ENCODE data around the gene CNTNAP5.

The CNTNAP5 gene

DNA sequence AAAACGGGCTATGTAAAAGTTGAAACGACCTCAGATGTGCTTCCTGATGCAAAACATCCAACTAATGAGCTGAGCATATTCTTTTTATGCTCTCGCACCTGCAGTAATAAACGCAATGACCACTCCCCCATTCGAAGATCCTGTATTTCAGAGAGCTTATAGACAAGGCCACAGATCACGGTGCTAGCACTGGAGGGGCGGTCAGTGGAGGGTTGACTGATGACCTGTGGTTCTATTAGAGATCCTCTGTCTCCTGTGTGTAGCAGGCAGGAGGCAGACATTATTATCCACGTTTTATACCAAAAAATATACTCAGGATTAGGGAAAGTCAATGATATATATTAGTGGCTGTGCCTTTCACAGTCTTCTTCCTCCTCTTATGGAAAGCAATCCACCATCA lies 457.0 kb downstream of the CNTNAP5 start:
- DNase-seq = no peak

DNA sequence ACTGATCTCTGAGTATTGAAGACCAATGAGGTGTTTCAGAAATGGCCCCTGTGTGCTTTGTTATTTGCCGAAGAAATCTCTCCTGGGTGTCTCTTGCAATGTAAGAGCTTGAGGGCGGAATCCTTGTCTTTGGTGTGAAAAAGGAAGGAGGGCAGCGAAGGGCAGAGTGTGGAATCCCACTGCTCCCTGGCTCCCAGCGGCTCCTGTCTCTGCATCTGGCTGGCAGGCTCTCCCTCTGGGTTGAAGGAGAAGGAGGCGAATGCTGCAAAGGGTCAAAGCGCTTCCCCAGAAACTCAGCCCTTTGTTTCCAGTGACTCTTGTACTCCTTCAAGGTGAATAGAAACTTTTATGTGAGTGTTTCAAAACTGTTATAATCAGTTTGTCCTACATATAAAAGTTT lies 457.5 kb downstream of the CNTNAP5 start:
- no peak for DNase-seq

DNA sequence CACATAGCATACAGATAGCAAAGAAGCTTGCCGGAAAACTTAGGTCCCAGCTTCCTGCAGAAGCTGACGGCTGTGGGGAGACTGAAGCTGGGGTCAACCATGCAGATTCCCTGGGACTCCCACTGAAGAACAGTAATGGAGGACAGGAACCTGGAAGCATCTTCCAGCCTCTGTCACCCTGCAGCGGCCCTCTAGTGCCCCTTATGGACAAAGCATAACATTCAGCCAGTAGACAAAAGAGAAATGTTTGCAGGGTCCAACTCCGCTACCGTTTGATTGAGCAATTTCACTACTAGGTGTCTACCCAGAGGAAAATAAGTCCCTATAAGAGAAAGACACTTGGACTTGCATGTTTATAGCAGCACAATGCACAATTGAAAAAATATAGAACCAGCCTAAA lies 460.6 kb downstream of the CNTNAP5 start:
- no peak for DNase-seq

DNA sequence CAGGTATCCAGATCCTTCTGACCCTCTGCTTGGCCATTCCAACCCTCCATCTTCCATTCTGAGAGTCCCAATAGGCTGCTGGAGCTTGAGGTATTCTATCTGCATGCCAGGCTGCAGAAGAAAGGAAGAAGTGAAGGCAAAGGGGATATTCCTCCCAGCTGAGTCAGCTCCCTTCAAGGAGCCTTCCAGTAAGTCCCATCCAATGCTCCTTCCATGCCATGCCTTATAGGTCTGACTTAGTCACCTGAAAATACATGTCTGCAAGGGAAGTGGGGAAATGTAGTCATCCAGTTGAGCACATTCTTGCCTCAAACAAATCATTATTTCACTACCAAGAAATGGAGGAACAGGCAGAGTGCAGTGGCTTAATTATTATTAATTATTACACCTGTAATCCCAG lies 464.6 kb downstream of the CNTNAP5 start:
- DNase-seq = no peak

DNA sequence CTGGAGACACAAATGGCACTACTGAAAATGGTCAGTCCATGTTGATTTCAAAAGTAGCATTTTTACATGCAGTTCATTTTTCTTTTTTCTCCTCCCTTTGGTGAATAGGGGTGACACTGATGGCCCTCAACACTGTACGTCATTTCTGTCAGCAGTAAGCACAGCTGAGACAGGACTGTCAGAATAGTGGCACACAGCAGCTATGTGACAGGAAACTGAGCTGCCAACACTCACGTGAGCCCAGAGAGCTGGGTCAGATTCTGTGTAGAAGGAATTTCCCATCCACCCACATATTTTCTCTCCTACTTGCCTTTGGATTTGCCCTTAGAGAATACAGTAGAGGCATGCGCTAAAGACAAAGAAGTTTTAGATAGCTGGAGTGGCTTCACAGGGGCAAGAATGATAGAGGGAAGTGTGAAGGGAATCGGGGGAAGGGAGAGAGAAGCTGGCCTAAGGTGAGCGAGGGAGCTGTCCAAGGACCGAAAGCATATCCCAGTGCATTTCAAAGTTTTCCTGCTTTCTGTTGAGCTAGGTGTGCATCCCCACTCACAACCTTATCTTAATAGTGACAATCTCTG lies 476.6 kb downstream of the CNTNAP5 start:
- DNase-seq = no peak

DNA sequence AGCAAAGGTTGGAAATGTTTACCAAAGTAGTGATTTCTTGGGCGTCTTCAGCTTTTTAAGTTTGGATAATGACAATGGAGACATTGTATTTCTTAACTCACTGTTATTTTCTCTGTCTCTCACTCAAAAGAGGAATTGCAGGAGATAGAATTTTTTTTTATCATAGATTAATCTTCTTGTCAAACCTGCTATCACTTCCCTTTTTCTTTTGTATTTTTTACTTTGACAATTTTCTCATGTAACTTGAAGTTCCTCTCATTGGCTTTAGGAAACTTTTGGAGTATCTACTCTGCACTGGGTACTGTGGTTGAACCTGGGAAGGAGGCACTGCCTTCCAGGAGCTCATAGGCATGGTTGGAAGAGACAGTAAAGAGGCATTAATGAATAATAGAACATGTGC lies 489.1 kb downstream of the CNTNAP5 start:
- no peak for DNase-seq

DNA sequence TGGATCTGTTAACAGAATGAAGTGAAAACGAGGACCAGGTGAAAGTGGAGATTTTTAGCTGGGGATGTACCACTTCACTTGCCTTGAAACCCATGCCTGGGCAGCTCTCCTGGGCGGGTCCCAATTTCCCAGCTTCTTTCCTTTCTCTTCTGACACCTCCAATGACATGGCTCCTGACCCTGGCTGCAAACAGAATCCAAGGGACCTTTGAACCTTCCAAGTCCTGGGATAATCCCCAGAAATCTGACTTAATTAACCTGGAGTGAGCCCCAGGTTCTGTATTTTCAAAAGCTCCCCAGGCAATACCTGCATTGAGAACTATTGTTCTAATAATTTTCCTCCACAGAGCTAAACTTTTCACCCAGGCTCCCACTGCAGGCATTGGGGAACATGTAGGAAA lies 495.9 kb downstream of the CNTNAP5 start:
- no peak for DNase-seq

DNA sequence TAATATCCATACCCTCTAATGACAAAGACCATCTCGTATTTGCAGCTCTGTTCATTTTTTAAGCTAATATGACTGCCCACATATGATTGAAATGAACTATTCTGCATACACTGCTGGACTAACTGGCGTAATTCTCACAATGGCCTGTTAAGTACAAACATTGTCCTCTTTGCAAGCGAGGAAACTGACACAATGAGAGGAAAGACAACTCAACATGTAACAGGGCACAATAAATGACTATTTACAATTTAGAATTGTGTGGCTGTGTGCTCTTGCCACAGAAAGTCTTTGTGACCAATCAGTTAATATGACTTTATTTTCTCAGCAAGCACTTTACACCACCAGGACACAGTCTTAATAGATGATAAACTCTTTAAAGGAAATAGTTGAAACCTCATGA lies 498.0 kb downstream of the CNTNAP5 start:
- DNase-seq = no peak

DNA sequence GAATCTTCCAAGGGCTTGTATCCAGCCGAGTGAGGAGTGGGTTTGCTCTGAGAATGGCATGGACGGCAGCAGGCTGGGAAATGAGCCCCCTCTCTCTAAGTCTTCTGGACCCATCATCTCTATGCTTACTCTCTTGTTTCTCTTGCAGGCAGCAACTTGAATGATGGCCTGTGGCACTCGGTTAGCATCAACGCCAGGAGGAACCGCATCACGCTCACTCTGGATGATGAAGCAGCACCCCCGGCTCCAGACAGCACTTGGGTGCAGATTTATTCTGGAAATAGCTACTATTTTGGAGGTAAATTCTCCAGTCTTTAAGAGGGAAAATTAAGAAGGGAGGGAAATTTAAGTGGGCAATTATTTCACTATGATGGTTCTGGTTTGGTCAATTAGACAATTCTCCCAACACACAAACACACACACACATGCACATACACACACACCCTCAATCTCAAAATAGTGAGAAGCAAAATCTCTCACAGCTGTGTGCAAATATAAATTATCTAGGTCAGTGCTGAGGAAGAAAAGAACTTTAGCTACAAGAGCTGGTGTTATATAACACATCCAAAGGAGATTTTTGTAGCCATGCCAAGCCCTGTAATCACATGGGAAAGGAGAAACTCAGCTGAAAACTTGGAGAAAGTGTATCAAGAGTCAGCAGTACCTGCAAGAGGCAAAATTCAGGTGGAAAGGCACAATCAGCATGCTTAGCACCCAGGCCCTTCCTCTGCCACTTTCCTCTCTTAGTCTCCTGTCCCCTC lies 499.2 kb downstream of the CNTNAP5 start:
- no peak for DNase-seq

DNA sequence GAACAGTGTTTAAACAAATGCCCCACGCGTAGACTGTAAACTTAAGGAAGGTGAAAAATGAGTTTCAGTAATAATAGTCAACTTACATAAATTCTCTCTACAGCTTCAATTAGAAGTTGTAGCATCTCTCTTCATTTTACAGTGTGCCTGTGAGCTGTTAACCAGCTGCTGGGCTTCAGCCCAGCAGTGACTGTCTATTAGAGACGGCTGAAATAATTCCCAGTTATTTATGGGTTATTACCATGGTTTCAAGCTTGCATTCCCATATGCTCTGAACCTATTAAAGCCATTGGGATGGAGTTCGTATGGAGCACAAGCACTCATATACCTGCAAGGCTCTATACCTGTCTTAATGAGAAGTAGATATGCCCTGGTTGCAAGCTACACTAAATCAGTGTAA lies 501.1 kb downstream of the CNTNAP5 start:
- no peak for DNase-seq

DNA sequence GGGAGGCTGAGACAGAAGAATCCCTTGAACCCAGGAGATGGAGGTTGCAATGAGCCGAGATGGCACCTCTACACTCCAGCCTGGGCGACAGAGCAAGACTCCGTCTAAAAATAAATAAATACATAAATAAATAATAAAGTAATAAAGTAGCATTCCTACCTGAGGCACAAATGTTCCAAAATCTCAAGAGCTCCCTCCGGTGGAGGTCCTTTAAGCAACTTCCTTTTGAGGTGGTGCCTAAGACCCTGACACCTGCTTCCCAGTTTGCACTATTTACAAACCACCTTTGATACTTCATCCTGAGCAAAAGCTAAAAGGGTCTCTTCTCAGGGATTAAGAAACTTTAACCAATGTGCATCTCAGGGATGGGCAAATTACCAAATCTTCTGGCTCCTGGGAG lies 505.1 kb downstream of the CNTNAP5 start:
- no peak for DNase-seq

DNA sequence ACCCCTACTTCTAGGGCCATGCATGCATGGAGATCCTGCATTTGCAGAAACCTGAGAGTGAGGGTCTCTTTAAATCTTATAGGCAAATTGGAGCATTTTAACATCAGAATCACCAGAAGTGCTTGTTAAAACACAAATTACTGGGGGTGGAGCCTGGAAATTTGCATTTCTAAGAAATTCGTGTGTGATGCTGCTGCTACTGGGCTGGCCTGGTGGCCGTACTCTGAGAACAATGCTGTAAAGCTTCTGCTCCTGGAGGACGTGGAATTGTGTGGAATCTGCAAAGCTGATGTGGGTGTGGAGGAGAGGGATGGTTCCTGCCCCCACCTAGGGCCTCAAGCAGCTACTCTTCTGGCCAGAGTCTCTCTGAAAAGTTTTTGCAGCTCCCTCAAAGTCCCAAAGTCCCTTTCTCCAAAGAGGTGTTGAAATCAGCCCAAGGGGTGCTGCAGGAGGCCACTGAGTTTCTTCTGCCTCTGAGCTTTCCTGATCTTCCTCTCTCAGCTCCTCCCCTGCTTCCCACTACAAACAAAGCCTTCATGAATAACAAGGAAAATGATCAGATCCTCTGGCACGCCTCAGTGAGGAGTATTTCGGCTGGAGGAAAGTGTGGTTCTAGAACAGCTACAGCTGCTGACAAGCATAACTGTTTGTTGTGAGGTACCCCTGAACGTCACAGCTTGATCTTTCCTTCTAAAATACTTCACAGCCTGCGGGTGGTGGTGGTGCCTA lies 508.3 kb downstream of the CNTNAP5 start:
- no peak for DNase-seq

DNA sequence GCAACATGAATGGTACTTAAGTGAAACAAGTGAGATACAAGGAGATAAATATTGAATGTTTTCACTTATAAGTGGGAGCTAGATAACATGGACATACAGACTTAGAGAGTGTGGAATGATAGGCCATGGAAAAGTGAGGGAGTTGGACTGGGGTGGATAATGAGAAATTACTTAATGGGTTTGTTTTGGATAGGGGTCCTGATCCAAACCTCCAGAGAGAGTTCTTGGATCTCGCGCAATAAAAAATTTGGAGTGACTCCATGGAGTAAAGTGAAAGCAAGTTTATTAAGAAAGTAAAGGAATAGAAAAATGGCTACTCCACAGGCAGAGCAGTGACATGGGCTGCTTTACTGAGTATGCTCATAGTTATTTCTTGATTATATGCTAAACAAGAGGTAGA lies 508.9 kb downstream of the CNTNAP5 start:
- DNase-seq = no peak

DNA sequence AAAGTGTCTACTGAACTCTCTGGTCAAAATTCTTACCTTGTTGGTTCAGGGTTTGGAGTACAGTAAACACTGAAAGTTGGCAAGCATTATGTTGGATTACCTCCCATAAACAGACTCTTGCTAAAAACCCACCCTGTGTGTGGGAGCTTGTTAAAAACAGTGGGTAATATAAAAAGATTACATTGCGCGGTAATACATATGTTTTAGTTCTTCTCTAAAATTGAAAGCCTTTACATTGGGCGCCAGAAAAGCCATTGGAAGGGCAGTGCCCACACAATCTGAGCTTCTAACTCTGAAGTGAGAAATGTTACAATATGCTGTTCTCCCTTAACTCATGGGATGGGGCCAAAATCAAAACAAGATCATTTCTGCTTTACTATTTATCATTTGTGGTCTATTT lies 510.7 kb downstream of the CNTNAP5 start:
- DNase-seq = no peak

DNA sequence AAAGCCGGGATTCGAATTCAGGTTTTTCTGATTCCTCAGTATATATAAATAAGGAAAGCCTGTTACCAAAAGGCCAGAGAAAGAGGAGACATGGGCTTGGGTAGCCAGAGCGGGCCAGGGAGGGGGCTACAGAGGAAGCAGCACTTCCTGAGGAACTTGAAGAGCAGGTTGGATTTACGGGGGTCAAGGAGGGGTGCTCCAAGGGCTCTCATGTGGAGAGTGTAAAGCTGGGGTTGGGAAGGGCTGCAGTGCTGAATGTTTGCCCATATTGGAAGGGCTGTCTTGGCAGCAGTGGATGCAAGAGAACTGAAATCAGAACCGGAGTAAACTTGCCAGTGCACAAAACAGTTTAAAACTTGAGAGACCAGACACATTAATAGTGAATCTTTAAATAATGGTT lies 511.5 kb downstream of the CNTNAP5 start:
- no peak for DNase-seq

DNA sequence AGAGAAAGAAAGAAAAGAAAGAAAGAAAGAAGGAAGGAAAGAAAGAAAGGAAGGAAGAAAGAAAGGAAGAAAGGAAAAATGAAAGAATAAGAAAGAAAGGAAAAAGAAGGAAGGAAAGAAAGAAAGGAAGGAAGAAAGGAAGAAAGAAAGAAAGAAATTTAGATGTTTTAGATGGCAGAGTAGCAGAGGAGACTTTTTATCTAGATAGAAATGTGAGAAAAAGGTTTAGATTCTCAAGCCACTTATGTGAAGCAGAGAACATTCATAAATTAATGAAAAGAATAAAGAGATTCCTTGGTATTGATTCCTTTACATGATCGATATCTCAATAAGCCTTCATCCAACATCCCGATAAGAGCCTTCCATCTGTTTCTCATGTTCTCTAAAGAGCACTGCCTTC lies 513.5 kb downstream of the CNTNAP5 start:
- no peak for DNase-seq

DNA sequence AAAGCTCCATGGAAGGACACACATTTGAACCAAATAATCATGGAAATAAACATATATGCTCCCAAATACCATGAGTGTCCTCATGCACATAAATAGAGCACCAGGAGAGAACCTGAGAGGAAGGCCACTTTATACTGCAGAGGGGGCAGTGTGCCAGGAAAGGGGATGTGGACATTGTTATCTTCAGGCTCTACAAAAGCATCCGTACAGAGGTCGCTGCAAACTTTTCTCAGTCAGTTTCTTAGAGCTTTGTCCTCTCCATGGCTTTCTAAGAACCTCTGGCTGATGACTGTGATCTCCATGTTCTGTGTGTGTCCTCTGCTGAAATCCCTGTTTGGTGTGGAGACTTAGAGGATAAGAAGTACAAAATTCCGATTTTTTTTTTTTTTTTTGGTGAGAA lies 515.7 kb downstream of the CNTNAP5 start:
- DNase-seq = no peak

DNA sequence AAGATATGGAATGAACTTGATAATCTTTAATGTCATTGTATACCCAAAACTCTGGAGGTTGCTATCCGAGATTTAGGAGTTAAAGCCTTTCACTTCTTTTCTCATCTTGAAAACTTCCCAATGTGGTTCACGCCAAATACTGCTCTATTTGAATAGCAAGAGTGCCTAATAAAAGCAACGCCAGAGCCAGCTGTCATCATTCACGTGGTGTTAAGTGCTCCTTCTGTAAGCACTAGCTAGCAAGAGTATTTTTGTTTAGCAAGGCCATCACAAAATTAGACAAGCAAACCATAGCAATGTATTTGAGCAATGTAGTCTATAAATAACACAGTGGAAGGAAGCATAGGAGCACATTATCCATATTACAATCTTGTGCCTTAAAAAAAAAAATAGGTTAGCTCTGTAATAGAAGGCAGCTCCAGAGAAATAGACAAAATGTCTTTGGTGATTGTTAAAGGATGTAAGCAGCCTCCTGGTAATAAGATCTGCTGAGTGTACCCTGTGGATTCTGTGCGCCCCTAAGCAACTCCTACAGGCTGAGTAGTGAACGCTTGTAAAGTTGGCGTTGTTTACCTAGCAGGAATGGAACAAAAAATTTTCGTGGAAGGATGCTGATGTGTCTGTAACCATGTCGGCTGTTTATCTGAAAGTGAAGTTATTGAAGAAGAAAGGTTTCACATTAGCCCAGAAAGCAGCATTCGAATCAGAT lies 518.0 kb downstream of the CNTNAP5 start:
- no peak for DNase-seq

DNA sequence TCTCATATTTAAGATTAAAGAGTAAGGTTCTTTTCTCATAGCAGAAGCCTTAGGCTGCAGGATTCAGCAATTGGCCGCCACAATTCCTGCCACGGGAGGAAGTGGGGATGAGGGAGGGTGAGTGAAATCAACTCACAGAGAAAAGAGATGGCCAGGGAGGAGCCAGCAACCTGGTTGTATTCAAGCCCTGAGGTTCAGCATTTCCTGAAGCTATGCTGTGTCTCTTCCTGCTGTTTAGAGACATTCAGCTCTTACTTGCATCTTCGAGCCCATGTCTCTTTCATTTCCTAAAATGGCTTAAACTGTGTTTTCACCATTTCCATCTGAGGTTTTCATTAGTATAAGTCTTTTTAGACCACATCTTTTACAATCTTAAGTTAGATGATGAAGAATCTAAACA lies 522.6 kb downstream of the CNTNAP5 start:
- DNase-seq = no peak

DNA sequence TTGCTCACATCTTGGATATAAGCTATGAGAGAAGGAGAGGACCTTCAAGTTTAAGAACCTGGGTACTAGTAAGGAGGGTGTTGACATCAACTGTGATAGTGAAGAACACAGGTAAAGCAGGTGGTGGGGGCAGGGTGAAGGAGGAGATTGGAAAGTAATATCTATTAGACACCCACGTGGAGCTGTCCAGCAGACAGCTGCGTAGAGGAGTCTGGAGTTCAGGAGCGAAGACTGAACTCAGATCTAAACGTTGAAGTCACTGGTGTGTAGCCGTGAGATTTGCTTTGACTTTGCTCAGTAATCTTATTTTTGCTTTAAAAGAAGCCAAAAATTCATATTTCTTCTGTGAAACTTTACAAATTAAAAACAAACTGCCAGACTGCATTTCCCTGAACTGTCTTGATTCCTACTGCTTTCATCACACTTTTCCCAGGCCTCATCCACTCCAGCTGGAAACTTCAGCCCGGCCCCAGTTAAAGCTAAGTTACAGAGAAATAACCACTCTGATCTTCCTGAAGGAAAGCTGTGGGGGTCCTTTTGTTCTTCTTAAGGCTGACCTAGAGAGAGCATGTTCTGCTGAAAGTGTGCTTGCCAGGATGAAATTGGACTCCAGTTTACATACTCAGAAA lies 533.3 kb downstream of the CNTNAP5 start:
- DNase-seq = no peak

DNA sequence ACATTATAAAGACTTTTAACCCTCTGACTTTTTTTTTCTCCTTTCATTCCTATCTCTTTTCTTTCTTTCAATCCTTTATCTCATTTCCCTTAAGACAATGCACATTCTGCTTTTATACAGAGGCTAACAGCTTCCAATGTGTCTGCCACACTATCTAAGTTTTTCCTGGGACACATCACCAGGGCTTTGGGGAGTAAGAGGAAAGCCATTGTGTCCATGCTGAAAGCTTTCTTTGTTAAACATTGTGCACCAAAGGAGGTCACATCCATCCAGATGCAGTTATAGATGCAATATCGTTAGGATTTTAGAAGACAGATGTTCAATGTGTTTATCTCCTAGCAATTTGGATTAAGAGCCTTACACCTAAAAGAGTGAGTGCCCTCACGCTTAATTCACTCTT lies 534.1 kb downstream of the CNTNAP5 start:
- DNase-seq = no peak

DNA sequence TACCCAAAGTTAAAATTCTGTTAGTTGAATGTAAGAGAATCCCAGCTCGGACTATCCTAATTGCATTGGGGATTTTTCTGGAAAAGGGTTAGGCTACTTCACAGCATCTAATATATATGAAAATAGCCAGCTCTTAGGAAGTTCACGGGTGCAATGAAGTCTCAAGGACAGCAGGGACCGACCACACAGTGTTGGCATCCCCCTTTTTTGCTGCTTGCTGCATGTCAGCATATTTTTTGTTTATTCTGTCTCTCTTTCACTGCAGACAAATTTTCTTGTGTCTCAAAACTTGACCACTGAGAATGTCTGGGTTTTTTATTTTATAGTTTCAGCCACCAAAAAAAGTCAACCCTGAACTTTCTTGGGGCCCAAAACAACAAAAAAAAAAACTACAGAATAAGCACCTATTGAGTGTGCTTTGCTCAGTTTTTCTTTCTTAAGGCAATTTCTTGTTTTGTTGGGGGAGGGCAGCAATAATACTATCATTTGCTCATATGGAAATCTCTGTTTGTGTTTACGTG lies 535.6 kb downstream of the CNTNAP5 start:
- no peak for DNase-seq

DNA sequence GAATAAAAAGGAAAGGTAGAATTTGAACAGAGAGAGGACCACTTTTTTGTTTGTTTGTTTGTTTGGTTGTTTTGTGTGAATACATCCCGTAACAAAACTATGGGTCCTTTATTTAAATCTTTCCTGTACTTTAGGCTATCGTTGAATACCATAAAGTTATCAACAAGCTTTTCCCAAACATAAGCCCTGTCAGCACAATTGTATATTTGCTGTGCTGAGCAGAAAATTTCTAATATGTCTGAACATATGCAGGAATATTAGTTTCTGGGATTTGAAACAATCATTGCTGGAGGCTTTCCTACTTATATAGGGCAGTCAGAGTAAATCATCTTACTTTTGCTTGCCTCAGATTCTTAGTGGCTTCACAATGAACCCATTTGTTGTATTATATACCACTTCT lies 536.4 kb downstream of the CNTNAP5 start:
- no peak for DNase-seq
